Measurements from ENCODE around the gene SLC4A4. TPM values are rescaled to one million over a fixed set of nuclear protein-coding genes. Genes with fewer than 3 reads are reported as not detected.
A peak's percentile ranks its signal among the peaks of the same experiment; 100 is the strongest.

Gene SLC4A4
- total and polyA plus RNA-seq, 8 donors: 17.0 to 55.9 (median 46.0) TPM

GRCh38 chr4:71586087-71586763 lies 247.4 kb downstream of the SLC4A4 start:
- Histone ChIP-seq H3K27me3 (no peaks in the 10 kb centered on the region), H3K4me3 (no peak overlapping the region), H3K9me3 (peaks cover 0 to 3% of the 10 kb centered on the region in 2 donors), H3K36me3 (no peaks in the 10 kb centered on the region), H3K4me1 (no peaks in the 10 kb centered on the region), H3K27ac (no peak overlapping the region)
- TF ChIP-seq CTCF (IDR thresholded peaks at IDR 0.05): no peak
- ATAC-seq (no peak), DNase-seq (no peak)
- intact Hi-C loops (cut with DNase I): no loop called here

- H3K4me1 ChIP-seq: no peaks in the 10 kb centered on the region
- H3K36me3 ChIP-seq: no peaks in the 10 kb centered on the region
- TF ChIP-seq CTCF (IDR thresholded peaks at IDR 0.05): no peak
- DNase-seq (no peak), ATAC-seq (no peak)
- H3K9me3 ChIP-seq: peaks cover 0 to 3% of the 10 kb centered on the region in 2 donors
- H3K27me3 ChIP-seq: no peaks in the 10 kb centered on the region
- intact Hi-C loops (cut with DNase I): no loop called here
- H3K27ac ChIP-seq: no peak overlapping the region
- no peak overlapping the region for H3K4me3 ChIP-seq
Measured at GRCh38 chr4:71587995-71588394, 249.2 kb downstream of the SLC4A4 start.

- peaks cover 0 to 3% of the 10 kb centered on the region in 2 donors for H3K9me3 ChIP-seq
- ATAC-seq: no peak
- H3K27ac ChIP-seq: no peak overlapping the region
- H3K36me3 ChIP-seq: no peaks in the 10 kb centered on the region
- H3K4me3 ChIP-seq: no peak overlapping the region
- no peak for DNase-seq
- no peaks in the 10 kb centered on the region for H3K4me1 ChIP-seq
- TF ChIP-seq CTCF (IDR thresholded peaks at IDR 0.05): no peak
- H3K27me3 ChIP-seq: no peaks in the 10 kb centered on the region
- intact Hi-C loops (cut with DNase I): no loop called here
Measured at GRCh38 chr4:71592793-71593192, 254.0 kb downstream of the SLC4A4 start.

- TF ChIP-seq CTCF (IDR thresholded peaks at IDR 0.05): no peak
- Histone ChIP-seq H3K4me3 (no peak overlapping the region), H3K4me1 (no peaks in the 10 kb centered on the region)
Measured at GRCh38 chr4:71593311-71593710, 254.5 kb downstream of the SLC4A4 start.

GRCh38 chr4:71595576-71596108 lies 256.8 kb downstream of the SLC4A4 start:
- intact Hi-C loops (cut with DNase I): no loop called here
- no peak for TF ChIP-seq CTCF (IDR thresholded peaks at IDR 0.05)
- ATAC-seq (peak; percentile 16), DNase-seq (peak in 1 of 4 donors; percentile 14)
- H3K4me1 ChIP-seq: no peaks in the 10 kb centered on the region
- no peaks in the 10 kb centered on the region for H3K9me3 ChIP-seq
- no peak overlapping the region for H3K27ac ChIP-seq
- H3K27me3 ChIP-seq: no peaks in the 10 kb centered on the region
- H3K36me3 ChIP-seq: no peaks in the 10 kb centered on the region
- H3K4me3 ChIP-seq: no peak overlapping the region

More at GRCh38 chr4:71593311-71593710, 254.5 kb downstream of the SLC4A4 start:
- no peaks in the 10 kb centered on the region for H3K36me3 ChIP-seq
- H3K27ac ChIP-seq: no peak overlapping the region
- ATAC-seq: no peak
- no peaks in the 10 kb centered on the region for H3K27me3 ChIP-seq
- H3K9me3 ChIP-seq: peaks cover 0 to 3% of the 10 kb centered on the region in 2 donors
- no peak for DNase-seq
- intact Hi-C loops (cut with DNase I): no loop called here

Data from left lung (tissue), 10 donors.